OCI-LY1 (cell line): ENCODE measurements around the gene DEFB128.

Experiments
- CTCF ChIP-seq: fragments of 200-600 bp; sonication (generic), shearing (Covaris generic); IDR thresholded peaks from 2 replicates; pipeline ENCODE4 v1.5.1; 2017; ENCODE audit warnings: mild to moderate bottlenecking, antibody characterized with exemption, low read length, moderate library complexity, mixed read lengths
- EZH2 ChIP-seq: fragments of 200-600 bp; sonication (generic), shearing (Covaris generic); IDR thresholded peaks from 2 replicates; pipeline ENCODE4 v1.8.0; 2017; ENCODE audit warnings: borderline replicate concordance, mixed run types, mild to moderate bottlenecking, antibody characterized with exemption, low read length, moderate library complexity, mixed read lengths

- no peak for TF ChIP-seq CTCF
- TF ChIP-seq EZH2, result no peak
Observed at GRCh38 chr20:227439-228105, 38.1 kb upstream of the DEFB128 start.
